ENCODE data around the gene SND1.

SND1 gene

GRCh38 chr7:127873151-127873550 is 221.2 kb downstream of the SND1 start:
- H3K4me2 ChIP-seq (ENCODE audit: low read depth, low read length) = no peak overlapping the region
- no peaks in the 10 kb centered on the region for H3K9me2 ChIP-seq (replicated peaks; ENCODE audit: insufficient read depth, low read length)
- H3K4me1 ChIP-seq (ENCODE audit: low read length) = peaks cover 14% of the 10 kb centered on the region; the same call in 1 of the 2 replicates
- H4K20me1 ChIP-seq (ENCODE audit: insufficient read depth, low read length) = peaks cover 19% of the 10 kb centered on the region; the same call in 1 of the 2 replicates
- DNase-seq = no peak
- no peaks in the 10 kb centered on the region for H3F3A ChIP-seq (ENCODE audit: insufficient read depth, low read length)
- H3K4me3 ChIP-seq (ENCODE audit: low read length) = no peak overlapping the region
- H3K27ac ChIP-seq (ENCODE audit: low read length) = no peak overlapping the region
- no peak overlapping the region for H3K9ac ChIP-seq (ENCODE audit: low read length)
- H3K27me3 ChIP-seq (replicated peaks; ENCODE audit: insufficient read depth, low read length) = no peaks in the 10 kb centered on the region
- no peaks in the 10 kb centered on the region for H3K36me3 ChIP-seq (replicated peaks; ENCODE audit: insufficient read depth, low read length)
- H3K79me2 ChIP-seq (ENCODE audit: low read length) = peaks cover 96% of the 10 kb centered on the region
- no peak overlapping the region for H2AFZ ChIP-seq (ENCODE audit: low read length)
- TF ChIP-seq EZH2 (optimal IDR thresholded peaks at IDR 0.05; ENCODE audit: low read depth, low read length) (no peak), EZH2phosphoT487 (IDR thresholded peaks at IDR 0.05; ENCODE audit: low read length) (no peak), CTCF (IDR thresholded peaks at IDR 0.05; ENCODE audit: low read length) (no peak)
- H3K9me3 ChIP-seq (replicated peaks; ENCODE audit: insufficient read depth, low read length) = no peaks in the 10 kb centered on the region

GRCh38 chr7:127873715-127874636 is 222.0 kb downstream of the SND1 start:
- peaks cover 14% of the 10 kb centered on the region; the same call in 1 of the 2 replicates for H3K4me1 ChIP-seq (ENCODE audit: low read length)
- no peak overlapping the region for H3K9ac ChIP-seq (ENCODE audit: low read length)
- no peaks in the 10 kb centered on the region for H3K36me3 ChIP-seq (replicated peaks; ENCODE audit: insufficient read depth, low read length)
- TF ChIP-seq EZH2phosphoT487 (IDR thresholded peaks at IDR 0.05; ENCODE audit: low read length) = no peak
- TF ChIP-seq CTCF (IDR thresholded peaks at IDR 0.05; ENCODE audit: low read length) = no peak
- no peak for TF ChIP-seq EZH2 (optimal IDR thresholded peaks at IDR 0.05; ENCODE audit: low read depth, low read length)
- H3K27ac ChIP-seq (ENCODE audit: low read length) = no peak overlapping the region
- peaks cover 12% of the 10 kb centered on the region; the same call in 1 of the 2 replicates for H4K20me1 ChIP-seq (ENCODE audit: insufficient read depth, low read length)
- H3F3A ChIP-seq (ENCODE audit: insufficient read depth, low read length) = no peaks in the 10 kb centered on the region
- no peaks in the 10 kb centered on the region for H3K27me3 ChIP-seq (replicated peaks; ENCODE audit: insufficient read depth, low read length)
- H3K9me2 ChIP-seq (replicated peaks; ENCODE audit: insufficient read depth, low read length) = no peaks in the 10 kb centered on the region
- no peak overlapping the region for H2AFZ ChIP-seq (ENCODE audit: low read length)
- H3K4me2 ChIP-seq (ENCODE audit: low read depth, low read length) = no peak overlapping the region
- DNase-seq = no peak
- H3K4me3 ChIP-seq (ENCODE audit: low read length) = no peak overlapping the region
- no peaks in the 10 kb centered on the region for H3K9me3 ChIP-seq (replicated peaks; ENCODE audit: insufficient read depth, low read length)
- H3K79me2 ChIP-seq (ENCODE audit: low read length) = peaks cover 96% of the 10 kb centered on the region

GRCh38 chr7:127874951-127875608 is 223.1 kb downstream of the SND1 start:
- Histone ChIP-seq H3K9ac (ENCODE audit: low read length) (no peak overlapping the region), H4K20me1 (ENCODE audit: insufficient read depth, low read length) (peaks cover 12% of the 10 kb centered on the region; the same call in 1 of the 2 replicates), H2AFZ (ENCODE audit: low read length) (no peak overlapping the region), H3K79me2 (ENCODE audit: low read length) (peaks cover 96% of the 10 kb centered on the region), H3K4me3 (ENCODE audit: low read length) (no peak overlapping the region), H3K27me3 (replicated peaks; ENCODE audit: insufficient read depth, low read length) (no peaks in the 10 kb centered on the region), H3K9me2 (replicated peaks; ENCODE audit: insufficient read depth, low read length) (no peaks in the 10 kb centered on the region), H3K4me2 (ENCODE audit: low read depth, low read length) (no peak overlapping the region), H3K4me1 (ENCODE audit: low read length) (peaks cover 14% of the 10 kb centered on the region; the same call in 1 of the 2 replicates), H3K36me3 (replicated peaks; ENCODE audit: insufficient read depth, low read length) (no peaks in the 10 kb centered on the region), H3F3A (ENCODE audit: insufficient read depth, low read length) (no peaks in the 10 kb centered on the region), H3K9me3 (replicated peaks; ENCODE audit: insufficient read depth, low read length) (no peaks in the 10 kb centered on the region), H3K27ac (ENCODE audit: low read length) (no peak overlapping the region)
- no peak for DNase-seq
- TF ChIP-seq CTCF (IDR thresholded peaks at IDR 0.05; ENCODE audit: low read length) (no peak), EZH2 (optimal IDR thresholded peaks at IDR 0.05; ENCODE audit: low read depth, low read length) (no peak), EZH2phosphoT487 (IDR thresholded peaks at IDR 0.05; ENCODE audit: low read length) (no peak)

Measured in MM.1S (cell line).